NCI-H345 treated with DMSO at 0.1 percent for 48 hours (cell line): ENCODE data around the gene SLC13A3.
A peak's percentile ranks its signal among the peaks of the same experiment; 100 is the strongest.

ENCODE experiments used
- DNase-seq: peaks from one replicate; lab custom pipeline; 2025; ENCODE audit not compliant: unreplicated experiment; lab: John Stamatoyannopoulos, UW

Gene SLC13A3, protein sequence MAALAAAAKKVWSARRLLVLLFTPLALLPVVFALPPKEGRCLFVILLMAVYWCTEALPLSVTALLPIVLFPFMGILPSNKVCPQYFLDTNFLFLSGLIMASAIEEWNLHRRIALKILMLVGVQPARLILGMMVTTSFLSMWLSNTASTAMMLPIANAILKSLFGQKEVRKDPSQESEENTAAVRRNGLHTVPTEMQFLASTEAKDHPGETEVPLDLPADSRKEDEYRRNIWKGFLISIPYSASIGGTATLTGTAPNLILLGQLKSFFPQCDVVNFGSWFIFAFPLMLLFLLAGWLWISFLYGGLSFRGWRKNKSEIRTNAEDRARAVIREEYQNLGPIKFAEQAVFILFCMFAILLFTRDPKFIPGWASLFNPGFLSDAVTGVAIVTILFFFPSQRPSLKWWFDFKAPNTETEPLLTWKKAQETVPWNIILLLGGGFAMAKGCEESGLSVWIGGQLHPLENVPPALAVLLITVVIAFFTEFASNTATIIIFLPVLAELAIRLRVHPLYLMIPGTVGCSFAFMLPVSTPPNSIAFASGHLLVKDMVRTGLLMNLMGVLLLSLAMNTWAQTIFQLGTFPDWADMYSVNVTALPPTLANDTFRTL

GRCh38 chr20:46651091-46651962 lies at the start of gene SLC13A3:
TSS of gene SLC13A3 (minus strand) at chr20:46651459. CDS start at chr20:46651421, 38 bp downstream.
- no peak for DNase-seq

- no peak for DNase-seq
These were observed 49.8 kb upstream of the SLC13A3 start for GRCh38 chr20:46701057-46701456.

GRCh38 chr20:46700481-46700880 lies 49.2 kb upstream of the SLC13A3 start:
- no peak for DNase-seq

DNA sequence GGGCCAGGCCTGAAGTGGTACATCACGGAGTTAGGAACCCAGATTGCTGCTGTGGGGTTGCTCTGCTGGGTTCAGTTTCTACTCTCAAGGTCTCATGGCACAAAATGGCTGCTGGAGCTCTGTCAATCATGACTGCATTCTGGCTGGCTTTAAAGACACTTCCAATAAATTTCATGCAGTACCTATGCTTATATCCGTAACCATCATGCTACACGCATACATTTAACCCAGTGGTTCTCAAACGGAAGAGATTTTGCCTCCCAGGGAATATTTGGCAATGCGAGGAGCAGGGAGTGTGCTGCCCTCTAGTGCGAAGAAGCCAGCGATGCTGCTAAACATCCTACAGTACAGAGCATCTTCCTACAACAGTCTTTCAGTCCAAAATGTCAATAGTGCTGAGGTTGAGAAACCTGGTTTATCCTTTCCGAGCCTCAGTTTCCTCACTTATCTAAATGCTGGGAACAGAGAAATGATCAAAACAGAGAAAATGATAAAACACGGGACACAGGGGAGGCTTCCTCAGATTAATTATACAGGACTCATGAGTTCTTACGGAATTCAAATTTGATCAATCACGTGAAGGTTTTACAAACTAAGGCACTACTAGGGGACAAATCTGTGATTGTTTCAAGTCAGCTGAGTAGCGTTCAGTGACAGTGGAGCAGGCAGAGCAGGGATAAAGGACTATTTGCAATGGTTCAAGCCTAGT lies 48.5 kb upstream of the SLC13A3 start:
- DNase-seq = no peak

GRCh38 chr20:46698788-46699187 lies 47.5 kb upstream of the SLC13A3 start:
- no peak for DNase-seq

- no peak for DNase-seq
These were observed 45.6 kb upstream of the SLC13A3 start for GRCh38 chr20:46696791-46697279.

DNA sequence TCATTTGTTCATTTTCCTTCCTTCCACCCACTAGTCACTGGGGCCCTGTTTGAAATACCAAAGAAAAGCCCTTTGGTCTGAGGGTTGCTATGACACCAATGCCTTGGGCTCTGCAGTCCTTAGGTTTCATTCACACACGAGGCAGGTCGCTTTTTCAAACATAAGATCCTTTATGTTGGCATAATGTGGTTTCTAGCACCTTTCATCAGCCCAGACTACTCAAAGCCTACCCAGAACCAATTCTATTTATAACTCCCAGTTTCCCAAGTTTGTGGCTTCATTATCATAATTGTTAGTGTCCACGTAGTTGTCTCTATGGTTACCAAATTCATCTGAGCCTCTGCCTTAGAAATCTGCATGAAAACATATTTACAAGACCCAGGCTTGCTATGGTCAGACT lies 44.6 kb upstream of the SLC13A3 start:
- no peak for DNase-seq

- DNase-seq = no peak
These were observed 43.2 kb upstream of the SLC13A3 start for GRCh38 chr20:46694484-46694883.

- no peak for DNase-seq
These were observed 39.9 kb upstream of the SLC13A3 start for GRCh38 chr20:46691196-46691595.

DNA sequence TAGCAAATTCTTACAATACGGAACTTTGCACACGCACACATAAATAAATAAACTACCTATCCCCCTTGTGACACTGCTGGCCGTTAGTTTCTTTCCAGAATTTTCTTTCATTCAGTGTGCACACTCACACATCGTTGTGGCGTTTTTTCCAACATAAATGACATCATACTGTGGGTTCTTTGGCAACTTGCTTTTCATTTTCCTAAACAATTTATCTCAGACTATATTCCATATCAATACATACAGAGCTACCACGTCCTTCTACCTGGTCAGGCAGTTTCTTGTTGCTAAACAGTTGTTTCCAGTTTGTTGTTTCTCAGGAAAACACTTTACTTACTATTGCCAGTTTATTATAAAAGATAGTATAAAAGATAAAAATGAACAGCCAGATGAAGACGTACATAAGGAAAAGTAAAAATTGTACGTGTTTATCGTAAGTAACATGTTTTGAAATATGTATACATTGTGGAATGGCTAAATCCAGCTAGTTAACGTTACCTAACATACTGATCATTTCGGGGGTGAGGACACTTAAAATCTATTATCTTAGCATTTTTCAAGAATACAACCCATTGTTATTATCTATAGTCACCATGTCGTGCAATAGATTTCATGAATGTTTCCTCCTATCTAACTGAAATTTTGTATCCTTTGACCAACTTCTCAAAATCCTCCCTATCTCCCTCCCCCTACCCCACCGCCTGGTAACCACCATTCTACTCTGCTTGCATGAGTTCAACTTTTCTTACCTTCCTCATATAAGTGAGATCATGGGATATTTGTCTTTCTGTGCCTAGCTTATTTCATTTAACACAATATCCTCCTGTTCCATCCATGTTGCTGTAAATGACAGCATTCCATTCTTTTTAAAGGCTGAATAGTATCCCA lies 39.2 kb upstream of the SLC13A3 start:
- no peak for DNase-seq

- no peak for DNase-seq
These were observed 38.5 kb upstream of the SLC13A3 start for GRCh38 chr20:46689754-46690085.

GRCh38 chr20:46689082-46689753 lies 38.0 kb upstream of the SLC13A3 start, which contains the start of gene TP53RK:
TSS of gene TP53RK (minus strand) at chr20:46689444. CDS start at chr20:46689414, 30 bp downstream.
- peak; percentile 61 for DNase-seq

GRCh38 chr20:46688151-46689081 lies 37.2 kb upstream of the SLC13A3 start:
- DNase-seq = no peak

DNA sequence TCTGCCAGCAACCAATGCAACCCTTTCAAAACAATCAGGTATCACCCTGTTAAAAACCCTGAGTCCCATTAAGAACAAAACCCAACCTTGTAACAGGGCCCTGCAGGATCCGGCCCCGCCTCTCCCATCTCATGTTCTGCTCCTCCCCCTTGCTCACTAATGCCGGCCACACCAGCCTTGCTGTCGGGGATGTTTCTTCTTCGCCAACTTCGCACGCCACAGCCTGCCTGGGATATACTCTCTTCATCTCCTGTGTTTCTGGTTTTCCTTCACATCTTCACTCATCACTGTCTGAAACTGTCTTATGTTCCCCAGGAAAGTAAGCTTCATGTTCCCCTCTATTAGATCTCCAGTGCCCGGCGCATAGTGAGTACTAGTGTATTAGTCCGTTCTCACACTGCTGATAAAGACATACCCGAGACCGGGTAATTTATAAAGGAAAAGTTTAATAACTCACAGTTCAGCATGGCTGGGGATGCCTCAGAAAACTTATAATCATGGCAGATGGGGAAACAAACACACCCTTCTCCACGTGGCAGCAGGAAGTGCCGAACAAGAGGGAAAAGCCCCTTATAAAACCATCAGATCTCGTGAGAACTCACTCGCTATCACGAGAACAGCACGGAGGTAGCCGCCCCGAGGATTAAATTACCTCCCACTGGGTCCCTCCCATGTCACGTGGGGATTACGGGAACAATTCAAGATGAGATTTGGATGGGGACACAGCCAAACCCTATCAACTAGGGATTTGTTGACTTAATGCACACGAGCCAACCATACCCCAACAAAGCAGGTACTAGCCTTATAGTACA lies 32.9 kb upstream of the SLC13A3 start:
- DNase-seq = no peak

- DNase-seq = no peak
These were observed 32.3 kb upstream of the SLC13A3 start for GRCh38 chr20:46683668-46683938.

DNA sequence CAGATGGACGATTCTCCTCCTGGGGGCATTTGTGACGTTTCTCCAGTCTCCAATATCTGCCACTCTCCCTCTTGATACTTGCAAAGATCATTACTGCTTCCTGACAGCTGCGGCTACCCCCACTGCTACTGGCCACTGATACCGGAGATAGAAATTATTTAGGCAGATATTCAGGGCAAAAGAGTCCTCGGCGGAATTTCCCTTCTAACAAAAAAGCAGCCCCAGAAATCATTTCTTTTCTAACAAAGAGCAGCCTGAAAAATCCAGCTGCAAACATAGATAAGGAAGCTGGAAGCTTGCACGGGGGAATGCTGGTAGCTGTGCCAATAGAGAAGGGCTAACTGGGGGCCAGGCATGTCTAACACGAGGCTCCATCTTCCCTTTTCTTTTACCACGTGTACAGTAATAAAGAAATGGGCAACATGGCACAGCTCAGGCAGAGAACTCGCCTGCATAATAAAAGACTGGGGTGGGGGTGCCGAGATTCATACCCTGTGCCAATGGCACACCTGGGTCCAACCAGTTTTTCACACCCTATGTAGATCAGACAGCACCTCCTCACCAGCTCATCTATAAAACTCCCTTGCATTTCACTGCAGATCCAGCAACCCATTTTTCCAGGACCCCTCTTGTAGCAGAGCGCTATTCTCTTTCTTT lies 31.9 kb upstream of the SLC13A3 start:
- DNase-seq = no peak
